Kidney epithelial cell (primary cell): ENCODE measurements around the gene SEMA4D. TPM values are rescaled to one million over a fixed set of nuclear protein-coding genes. Genes with fewer than 3 reads are reported as not detected.

Source experiments
- DNase-seq: peaks from one replicate; pipeline ENCODE4 v3.0.0-alpha.2; 2010; ENCODE audit warnings: low read depth
- H3K27me3 ChIP-seq: 2 replicates; pipeline ENCODE4 v1.6.0; 2011; ENCODE audit warnings: low read length; ENCODE audit not compliant: control insufficient read depth, insufficient read depth
- H3K36me3 ChIP-seq: 2 replicates; pipeline ENCODE4 v1.5.1; 2011; ENCODE audit warnings: low read length; ENCODE audit not compliant: control insufficient read depth, insufficient read depth
- H3K4me3 ChIP-seq: 2 replicates; pipeline ENCODE4 v1.5.1; 2011; ENCODE audit warnings: low read depth, mild to moderate bottlenecking, control low read depth, low read length
- CTCF ChIP-seq: IDR thresholded peaks from 2 replicates; pipeline ENCODE4 v1.5.1; 2011; ENCODE audit warnings: mild to moderate bottlenecking, moderate library complexity, low read length, control low read depth, inconsistent platforms; ENCODE audit not compliant: insufficient read depth, poor library complexity, severe bottlenecking
- total RNA-seq: library from RNA; depleted of rRNA; stranded (reverse); fragments of >200 nt; gene quantifications from 2 replicates; pipeline ENCODE4 v1.2.3, GENCODE V29; 2015

The SEMA4D gene
- total RNA-seq, 1 donor from 2014 or later = 30.7 TPM

- H3K4me3 ChIP-seq = no peak overlapping the region
- DNase-seq = no peak
- no peaks in the 10 kb centered on the region for H3K36me3 ChIP-seq
- no peak for TF ChIP-seq CTCF
- H3K27me3 ChIP-seq = no peaks in the 10 kb centered on the region
Observed at GRCh38 chr9:89370593-89370992, 127.3 kb downstream of the SEMA4D start.

- H3K36me3 ChIP-seq = no peaks in the 10 kb centered on the region
- TF ChIP-seq CTCF = no peak
- H3K4me3 ChIP-seq = no peak overlapping the region
- DNase-seq = no peak
- H3K27me3 ChIP-seq = no peaks in the 10 kb centered on the region
Observed at GRCh38 chr9:89368978-89369377, 128.9 kb downstream of the SEMA4D start.

GRCh38 chr9:89368550-89368949 is 129.4 kb downstream of the SEMA4D start:
- Histone ChIP-seq H3K4me3 (no peak overlapping the region), H3K27me3 (no peaks in the 10 kb centered on the region), H3K36me3 (no peaks in the 10 kb centered on the region)
- TF ChIP-seq CTCF = no peak
- DNase-seq = no peak

- DNase-seq = no peak
- Histone ChIP-seq H3K27me3 (no peaks in the 10 kb centered on the region), H3K36me3 (no peaks in the 10 kb centered on the region), H3K4me3 (no peak overlapping the region)
- TF ChIP-seq CTCF = no peak
Observed at GRCh38 chr9:89367726-89368437, 130.0 kb downstream of the SEMA4D start.

GRCh38 chr9:89367281-89367680 is 130.6 kb downstream of the SEMA4D start:
- TF ChIP-seq CTCF = no peak
- Histone ChIP-seq H3K27me3 (no peaks in the 10 kb centered on the region), H3K4me3 (no peak overlapping the region), H3K36me3 (no peaks in the 10 kb centered on the region)
- no peak for DNase-seq

GRCh38 chr9:89366711-89367110 is 131.2 kb downstream of the SEMA4D start:
- no peak for TF ChIP-seq CTCF
- DNase-seq = no peak
- no peaks in the 10 kb centered on the region for H3K36me3 ChIP-seq
- H3K27me3 ChIP-seq = no peaks in the 10 kb centered on the region
- no peak overlapping the region for H3K4me3 ChIP-seq
